K562 (cell line): ENCODE results near the gene AFF3.

Source experiments
- BACH1 ChIP-seq: fragments of 200-800 bp; sonication (Bioruptor generic); IDR thresholded peaks from 2 replicates; pipeline ENCODE4 v1.6.1; 2016; ENCODE audit warnings: missing genetic modification characterization, missing compliant biosample characterization
- FOXA1 ChIP-seq: fragments of 450-650 bp; IDR thresholded peaks from 2 replicates; pipeline ENCODE4 v1.6.1; 2016; ENCODE audit warnings: mild to moderate bottlenecking, borderline replicate concordance
- FOXP1 ChIP-seq: sonication (generic); formaldehyde crosslinking; IDR thresholded peaks from 2 replicates; pipeline ENCODE4 v1.8.0; 2022; ENCODE audit warnings: mild to moderate bottlenecking, missing genetic modification reagents
- MAFF ChIP-seq: IDR thresholded peaks from 2 replicates; pipeline ENCODE4 v1.6.1; 2012; ENCODE audit warnings: low read length, improper control_type of control experiment
- POLR2A ChIP-seq: fragments of 450-650 bp; conservative IDR thresholded peaks from 2 replicates; pipeline ENCODE4 v1.6.1; 2016
- POLR2AphosphoS5 ChIP-seq: IDR thresholded peaks from 2 replicates; pipeline ENCODE4 v1.6.1; 2011; ENCODE audit warnings: mild to moderate bottlenecking, low read depth, low read length, moderate library complexity; ENCODE audit not compliant: control insufficient read depth, insufficient read depth
- RAD21 ChIP-seq, 2 experiments: fragments of 250-450 bp in 1 of 2; fragments of 450-650 bp in 1 of 2; sonication (Bioruptor Pico) in 1 of 2; formaldehyde crosslinking in 1 of 2; IDR thresholded peaks in 1 of 2; conservative IDR thresholded peaks in 1 of 2; 2 replicates each; pipeline versions ENCODE4 v1.4.0 to v1.8.0; 2020 to 2022; ENCODE audit warnings: mild to moderate bottlenecking in 2 of 2, moderate library complexity in 1 of 2
- RBM22 ChIP-seq: fragments of 200-400 bp; formaldehyde crosslinking; IDR thresholded peaks from 2 replicates; pipeline ENCODE4 v1.6.1; 2018; ENCODE audit warnings: low read length, low read depth; ENCODE audit not compliant: poor library complexity, severe bottlenecking
- RFX7 ChIP-seq: fragments of 250-450 bp; sonication (Bioruptor Pico); IDR thresholded peaks from 2 replicates; pipeline ENCODE4 v1.5.1; 2021; ENCODE audit warnings: mild to moderate bottlenecking
- TRIM28 ChIP-seq: fragments of 450-650 bp; IDR thresholded peaks from 2 replicates; pipeline ENCODE4 v1.6.1; 2017
- ZNF785 ChIP-seq: fragments of 250-450 bp; sonication (Bioruptor Pico); IDR thresholded peaks from 2 replicates; pipeline ENCODE4 v1.4.0; 2020; ENCODE audit warnings: mild to moderate bottlenecking
- TF ChIP-seq, protein P1 (sequence below): fragments of 250-450 bp; sonication (Bioruptor Pico); IDR thresholded peaks from 2 replicates; pipeline ENCODE4 v1.5.0; 2021; ENCODE audit warnings: mild to moderate bottlenecking, borderline replicate concordance
- TF ChIP-seq, protein P2 (sequence below), 3 experiments: IDR thresholded peaks in 2 of 3; conservative IDR thresholded peaks in 1 of 3; 2 replicates each; pipeline ENCODE4 v1.5.1; 2011 to 2012; ENCODE audit warnings: low read length in 3 of 3, mild to moderate bottlenecking in 3 of 3, control low read depth in 2 of 3, improper control_type of control experiment in 1 of 3, inconsistent platforms in 1 of 3, low read depth in 1 of 3, mixed read lengths in 1 of 3, moderate library complexity in 1 of 3; ENCODE audit not compliant: insufficient read depth in 2 of 3

DNA sequence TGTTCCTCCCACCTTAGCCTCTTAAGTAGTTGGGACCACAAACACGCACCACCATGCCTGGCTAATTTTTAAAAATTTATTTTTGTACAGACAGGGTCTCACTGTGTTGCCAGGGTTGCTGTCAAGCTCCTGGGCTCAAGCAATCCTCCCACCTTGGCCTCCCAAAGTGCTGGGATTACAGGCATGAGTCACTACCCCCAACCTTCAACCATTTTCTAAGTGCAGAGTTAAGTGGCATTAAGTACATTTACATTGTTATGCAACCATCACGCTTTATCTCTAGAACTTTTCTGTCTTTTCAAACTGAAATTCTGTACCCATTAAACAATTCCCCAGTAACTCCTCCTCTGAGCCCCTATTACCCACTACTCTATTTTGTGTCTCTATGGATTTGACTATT lies 45.9 kb upstream of the AFF3 start:
- TF ChIP-seq FOXP1: no peak
- TF ChIP-seq BACH1 (tag): no peak
- TF ChIP-seq POLR2A: no peak
- TF ChIP-seq, protein P1, sequence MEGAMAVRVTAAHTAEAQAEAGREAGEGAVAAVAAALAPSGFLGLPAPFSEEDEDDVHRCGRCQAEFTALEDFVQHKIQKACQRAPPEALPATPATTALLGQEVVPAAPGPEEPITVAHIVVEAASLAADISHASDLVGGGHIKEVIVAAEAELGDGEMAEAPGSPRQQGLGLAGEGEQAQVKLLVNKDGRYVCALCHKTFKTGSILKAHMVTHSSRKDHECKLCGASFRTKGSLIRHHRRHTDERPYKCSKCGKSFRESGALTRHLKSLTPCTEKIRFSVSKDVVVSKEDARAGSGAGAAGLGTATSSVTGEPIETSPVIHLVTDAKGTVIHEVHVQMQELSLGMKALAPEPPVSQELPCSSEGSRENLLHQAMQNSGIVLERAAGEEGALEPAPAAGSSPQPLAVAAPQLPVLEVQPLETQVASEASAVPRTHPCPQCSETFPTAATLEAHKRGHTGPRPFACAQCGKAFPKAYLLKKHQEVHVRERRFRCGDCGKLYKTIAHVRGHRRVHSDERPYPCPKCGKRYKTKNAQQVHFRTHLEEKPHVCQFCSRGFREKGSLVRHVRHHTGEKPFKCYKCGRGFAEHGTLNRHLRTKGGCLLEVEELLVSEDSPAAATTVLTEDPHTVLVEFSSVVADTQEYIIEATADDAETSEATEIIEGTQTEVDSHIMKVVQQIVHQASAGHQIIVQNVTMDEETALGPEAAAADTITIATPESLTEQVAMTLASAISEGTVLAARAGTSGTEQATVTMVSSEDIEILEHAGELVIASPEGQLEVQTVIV (CRISPR knock-in tag): no peak
- TF ChIP-seq RBM22: no peak
- TF ChIP-seq RFX7 (CRISPR knock-in tag): no peak
- no peak for TF ChIP-seq FOXA1
- no peak for TF ChIP-seq TRIM28
- TF ChIP-seq ZNF785 (CRISPR knock-in tag): no peak
- TF ChIP-seq RAD21 (CRISPR knock-in tag; conservative IDR thresholded peaks at IDR 0.05 in 1 of 2, IDR thresholded peaks at IDR 0.05 in 1 of 2): no peak
- TF ChIP-seq, protein P2, sequence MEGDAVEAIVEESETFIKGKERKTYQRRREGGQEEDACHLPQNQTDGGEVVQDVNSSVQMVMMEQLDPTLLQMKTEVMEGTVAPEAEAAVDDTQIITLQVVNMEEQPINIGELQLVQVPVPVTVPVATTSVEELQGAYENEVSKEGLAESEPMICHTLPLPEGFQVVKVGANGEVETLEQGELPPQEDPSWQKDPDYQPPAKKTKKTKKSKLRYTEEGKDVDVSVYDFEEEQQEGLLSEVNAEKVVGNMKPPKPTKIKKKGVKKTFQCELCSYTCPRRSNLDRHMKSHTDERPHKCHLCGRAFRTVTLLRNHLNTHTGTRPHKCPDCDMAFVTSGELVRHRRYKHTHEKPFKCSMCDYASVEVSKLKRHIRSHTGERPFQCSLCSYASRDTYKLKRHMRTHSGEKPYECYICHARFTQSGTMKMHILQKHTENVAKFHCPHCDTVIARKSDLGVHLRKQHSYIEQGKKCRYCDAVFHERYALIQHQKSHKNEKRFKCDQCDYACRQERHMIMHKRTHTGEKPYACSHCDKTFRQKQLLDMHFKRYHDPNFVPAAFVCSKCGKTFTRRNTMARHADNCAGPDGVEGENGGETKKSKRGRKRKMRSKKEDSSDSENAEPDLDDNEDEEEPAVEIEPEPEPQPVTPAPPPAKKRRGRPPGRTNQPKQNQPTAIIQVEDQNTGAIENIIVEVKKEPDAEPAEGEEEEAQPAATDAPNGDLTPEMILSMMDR (IDR thresholded peaks at IDR 0.05 in 2 of 3, conservative IDR thresholded peaks at IDR 0.05 in 1 of 3; ENCODE audit: insufficient read depth in 2 of 3, low read depth in 1 of 3, low read length in 3 of 3): no peak
- no peak for TF ChIP-seq POLR2AphosphoS5
- no peak for TF ChIP-seq MAFF
